ENCODE measurements around the gene G0S2. TPM values are rescaled to one million over a fixed set of nuclear protein-coding genes. Genes with fewer than 3 reads are reported as not detected.

Gene G0S2
- total and polyA plus RNA-seq, 2 experiments from 2014 or later = 3.2 to 8.2 TPM

- no peak for TF ChIP-seq CREB1 (CRISPR knock-in tag; IDR thresholded peaks at IDR 0.05; ENCODE audit: low read depth)
- no peak for TF ChIP-seq ZNF331 (CRISPR knock-in tag; IDR thresholded peaks at IDR 0.05; ENCODE audit: low read depth)
- no peak for TF ChIP-seq CTCF (conservative IDR thresholded peaks at IDR 0.05; ENCODE audit: low read depth in 2 of 2)
- no peak for TF ChIP-seq EZH2phosphoT487 (IDR thresholded peaks at IDR 0.05; ENCODE audit: unreplicated experiment)
These were observed 35.6 kb downstream of the G0S2 start (continued) for GRCh38 chr1:209710847-209711246.

GRCh38 chr1:209714338-209714737 is 39.1 kb downstream of the G0S2 start:
- no peaks in the 10 kb centered on the region for H3F3A ChIP-seq (replicated peaks; ENCODE audit: low read depth)
- ATAC-seq (no peak), DNase-seq (ENCODE audit: low spot score) (no peak)
- H2AFZ ChIP-seq = no peak overlapping the region
- no peak overlapping the region for H3K4me2 ChIP-seq
- no peaks in the 10 kb centered on the region for H3K27me3 Mint-ChIP-seq (ENCODE audit: insufficient read depth, low read depth, poor library complexity)
- H4K20me1 ChIP-seq (replicated peaks; ENCODE audit: insufficient read depth) = no peaks in the 10 kb centered on the region
- H3K36me3 ChIP-seq (ENCODE audit: insufficient read depth) = no peaks in the 10 kb centered on the region
- TF ChIP-seq EZH2phosphoT487 (IDR thresholded peaks at IDR 0.05; ENCODE audit: unreplicated experiment) (no peak), ZNF331 (CRISPR knock-in tag; IDR thresholded peaks at IDR 0.05; ENCODE audit: low read depth) (no peak), REST (IDR thresholded peaks at IDR 0.05; ENCODE audit: unreplicated experiment) (no peak), NANOG (IDR thresholded peaks at IDR 0.05; ENCODE audit: borderline replicate concordance) (no peak), JUNB (IDR thresholded peaks at IDR 0.05; ENCODE audit: unreplicated experiment) (no peak), ETS1 (IDR thresholded peaks at IDR 0.05) (no peak)
- no peak overlapping the region for H3K27ac Mint-ChIP-seq
- H3K4me3 ChIP-seq = no peak overlapping the region
- H3K4me1 Mint-ChIP-seq = peaks cover 2% of the 10 kb centered on the region; the same call in 2 of the 3 replicates
- no peak overlapping the region for H3K4me3 Mint-ChIP-seq
- H3K27ac ChIP-seq (ENCODE audit: low read depth) = no peak overlapping the region
- no peaks in the 10 kb centered on the region for H3K79me2 ChIP-seq (replicated peaks; ENCODE audit: insufficient read depth)
- no peaks in the 10 kb centered on the region for H3K4me1 ChIP-seq (ENCODE audit: insufficient read depth)
- no peaks in the 10 kb centered on the region for H3K9me3 Mint-ChIP-seq
- no peaks in the 10 kb centered on the region for H3K36me3 Mint-ChIP-seq (ENCODE audit: low read depth)
- no peaks in the 10 kb centered on the region for H3K9me2 ChIP-seq (ENCODE audit: insufficient read depth)
- no peaks in the 10 kb centered on the region for H3K27me3 ChIP-seq (ENCODE audit: insufficient read depth)
